MCF 10A (cell line): ENCODE data around the gene GMCL1. TPM values are rescaled to one million over a fixed set of nuclear protein-coding genes. Genes with fewer than 3 reads are reported as not detected.

ENCODE experiments used
- BruUV-seq: library from RNA; stranded (reverse); fragments of 400-500 nt; replicated peaks from 2 replicates; lab custom pipeline; 2021; lab: Mats Ljungman, UMichigan
- CTCF ChIA-PET: fragments of 300-600 bp; sonication (Branson Sonifier 250); formaldehyde crosslinking; extraction: SDS; loops from one replicate; lab custom pipeline; 2021; ENCODE audit warnings: antibody characterized with exemption, inconsistent platforms; lab: Yijun Ruan, JAX
- POLR2A ChIA-PET: fragments of 300-600, 350-650 bp; sonication (Branson Sonifier 250); formaldehyde crosslinking; extraction: SDS; loops from one replicate; lab custom pipeline; 2020; ENCODE audit warnings: antibody characterized with exemption, inconsistent platforms; lab: Yijun Ruan, JAX
- DNase-seq: peaks from one replicate; pipeline ENCODE4 v3.0.0-alpha.2; 2018; ENCODE audit not compliant: unreplicated experiment
- H3K27ac Mint-ChIP-seq: one replicate; pipeline ENCODE4 v1.8.0; 2022; ENCODE audit warnings: mild to moderate bottlenecking, low read depth, mixed read lengths; ENCODE audit not compliant: unreplicated experiment
- H3K27me3 Mint-ChIP-seq: one replicate; pipeline ENCODE4 v1.8.0; 2022; ENCODE audit warnings: mixed read lengths; ENCODE audit not compliant: insufficient read depth, unreplicated experiment
- H3K36me3 Mint-ChIP-seq: one replicate; pipeline ENCODE4 v1.8.0; 2022; ENCODE audit warnings: mild to moderate bottlenecking, moderate library complexity, mixed read lengths; ENCODE audit not compliant: insufficient read depth, unreplicated experiment
- H3K4me1 Mint-ChIP-seq: one replicate; pipeline ENCODE4 v1.8.0; 2022; ENCODE audit warnings: mixed read lengths; ENCODE audit not compliant: insufficient read depth, unreplicated experiment
- H3K4me3 Mint-ChIP-seq: one replicate; pipeline ENCODE4 v1.8.0; 2022; ENCODE audit warnings: mild to moderate bottlenecking, moderate library complexity, mixed read lengths; ENCODE audit not compliant: unreplicated experiment
- H3K9me3 Mint-ChIP-seq: one replicate; pipeline ENCODE4 v1.8.0; 2022; ENCODE audit warnings: mixed read lengths; ENCODE audit not compliant: unreplicated experiment
- CTCF ChIP-seq: fragments of 200-600 bp; IDR thresholded peaks from one replicate; pipeline ENCODE4 v1.8.0; 2022; ENCODE audit warnings: antibody characterized with exemption, mild to moderate bottlenecking; ENCODE audit not compliant: unreplicated experiment
- intact Hi-C: fragments of 100-400 bp; cut with micrococcal nuclease; formaldehyde crosslinking; loops from 2 replicates; pipeline ENCODE4 v1.14.1; 2022
- total RNA-seq: library from RNA; stranded (reverse); gene quantifications from 2 replicates; pipeline ENCODE4 v1.2.3, GENCODE V29; 2022

GMCL1 gene
- total RNA-seq, 1 experiment from 2014 or later, result 13.6 TPM

- H3K4me3 Mint-ChIP-seq, result no peak overlapping the region
- H3K27ac Mint-ChIP-seq, result no peak overlapping the region
- no peak for TF ChIP-seq CTCF
- intact Hi-C loops, result loop anchor here (1.0 to 5.0 kb wide), 4 partner anchors 46 to 259 kb away; no protein-coding TSS in a partner anchor
- ChIA-PET POLR2A (interaction anchor here (1.5 to 5.4 kb wide), 3 partner anchors 11 to 93 kb away, joined by 4 to 53 read pairs (median 49); partner anchors contain the start of genes ANXA4 and GMCL1), CTCF (interaction anchor here (0.7 to 14.2 kb wide), 14 partner anchors 9 to 253 kb away, joined by 3 to 277 read pairs (median 3); no protein-coding TSS in a partner anchor)
- H3K4me1 Mint-ChIP-seq, result no peaks in the 10 kb centered on the region
- peaks cover 64% of the 10 kb centered on the region for H3K36me3 Mint-ChIP-seq
- DNase-seq, result no peak
- BruUV-seq, result no TSS peak
- no peaks in the 10 kb centered on the region for H3K9me3 Mint-ChIP-seq
- H3K27me3 Mint-ChIP-seq, result no peaks in the 10 kb centered on the region
These were observed 11.5 kb upstream of the GMCL1 start for GRCh38 chr2:69817729-69818501.

GRCh38 chr2:69827796-69828540 is 1.5 kb upstream of the GMCL1 start:
- intact Hi-C loops, result no loop called here
- Mint-ChIP-seq H3K27ac (peak overlapping the region; percentile 59), H3K27me3 (no peaks in the 10 kb centered on the region), H3K4me1 (peaks cover 13% of the 10 kb centered on the region), H3K36me3 (peaks cover 11% of the 10 kb centered on the region), H3K9me3 (no peaks in the 10 kb centered on the region), H3K4me3 (peak overlapping the region; percentile 97)
- no peak for TF ChIP-seq CTCF
- ChIA-PET CTCF (interaction anchor here (0.5 to 2.8 kb wide), 3 partner anchors 103 to 391 kb away, joined by 3 to 18 read pairs (median 3); no protein-coding TSS in a partner anchor), POLR2A (interaction anchor here (0.8 to 2.6 kb wide), 10 partner anchors 10 to 257 kb away, joined by 3 to 23 read pairs (median 4); partner anchors contain the start of genes ANXA4 and MXD1)
- no peak for DNase-seq
- BruUV-seq, result no TSS peak

- H3K9me3 Mint-ChIP-seq, result no peaks in the 10 kb centered on the region
- H3K27ac Mint-ChIP-seq, result peak overlapping the region; percentile 59
- peak overlapping the region; percentile 97 for H3K4me3 Mint-ChIP-seq
- H3K36me3 Mint-ChIP-seq, result peaks cover 5% of the 10 kb centered on the region
- intact Hi-C loops, result no loop called here
- TF ChIP-seq CTCF, result no peak
- CTCF ChIA-PET, result interaction anchor here (0.6 to 2.8 kb wide), 3 partner anchors 104 to 877 kb away, joined by 4 to 18 read pairs (median 5); no protein-coding TSS in a partner anchor
- TSS peak; percentile 93 for BruUV-seq
- H3K27me3 Mint-ChIP-seq, result no peaks in the 10 kb centered on the region
- DNase-seq, result no peak
- POLR2A ChIA-PET, result interaction anchor here (0.6 to 1.9 kb wide), 20 partner anchors 9 to 392 kb away, joined by 3 to 23 read pairs (median 3); partner anchors contain the start of genes ANXA4, MXD1, NFU1 and SNRNP27
- H3K4me1 Mint-ChIP-seq, result peaks cover 13% of the 10 kb centered on the region
These were observed 563 bp upstream of the GMCL1 start for GRCh38 chr2:69828938-69829255.
